ENCODE results near the gene VAPA.

VAPA gene

DNA sequence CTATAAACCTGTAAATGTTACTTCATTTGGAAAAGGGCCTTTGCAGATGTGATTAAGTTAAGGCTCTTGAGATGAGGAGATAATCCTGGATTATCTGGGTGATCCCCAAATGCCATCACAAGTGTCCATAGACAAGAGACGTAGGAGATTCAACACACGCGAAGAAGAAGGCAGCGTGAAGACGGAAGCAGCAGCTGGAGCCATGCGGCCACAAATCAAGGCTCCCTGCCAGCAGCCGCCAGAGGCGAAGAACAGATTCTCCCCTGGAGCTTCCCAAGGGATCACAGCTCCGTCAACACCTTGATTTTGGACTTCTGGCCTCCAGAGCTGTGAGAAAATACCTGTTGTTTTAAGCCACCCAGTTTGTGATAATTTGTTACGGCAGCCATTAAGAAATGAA is 11.0 kb upstream of the VAPA start:
- Histone ChIP-seq H3K9me2 (ENCODE audit: low read depth, low read length) (no peaks in the 10 kb centered on the region), H3K9me3 (ENCODE audit: low read length) (no peaks in the 10 kb centered on the region), H3K9ac (ENCODE audit: low read length) (no peak overlapping the region), H3K4me3 (ENCODE audit: low read depth, low read length, poor library complexity, severe bottlenecking) (no peak overlapping the region), H3K4me2 (ENCODE audit: low read length) (no peak overlapping the region), H3K79me2 (ENCODE audit: insufficient read depth, low read length) (no peaks in the 10 kb centered on the region), H3K27ac (ENCODE audit: low read depth, low read length, poor library complexity, severe bottlenecking) (no peak overlapping the region), H3K4me1 (ENCODE audit: insufficient read depth, low read length, severe bottlenecking) (no peaks in the 10 kb centered on the region), H4K20me1 (ENCODE audit: insufficient read depth, low read length) (no peaks in the 10 kb centered on the region), H2AFZ (ENCODE audit: low read length) (no peak overlapping the region), H3F3A (ENCODE audit: insufficient read depth, low read length) (no peaks in the 10 kb centered on the region), H3K36me3 (ENCODE audit: insufficient read depth, low read length) (no peaks in the 10 kb centered on the region), H3K27me3 (ENCODE audit: insufficient read depth, low read length) (no peaks in the 10 kb centered on the region)
- TF ChIP-seq, protein P1, sequence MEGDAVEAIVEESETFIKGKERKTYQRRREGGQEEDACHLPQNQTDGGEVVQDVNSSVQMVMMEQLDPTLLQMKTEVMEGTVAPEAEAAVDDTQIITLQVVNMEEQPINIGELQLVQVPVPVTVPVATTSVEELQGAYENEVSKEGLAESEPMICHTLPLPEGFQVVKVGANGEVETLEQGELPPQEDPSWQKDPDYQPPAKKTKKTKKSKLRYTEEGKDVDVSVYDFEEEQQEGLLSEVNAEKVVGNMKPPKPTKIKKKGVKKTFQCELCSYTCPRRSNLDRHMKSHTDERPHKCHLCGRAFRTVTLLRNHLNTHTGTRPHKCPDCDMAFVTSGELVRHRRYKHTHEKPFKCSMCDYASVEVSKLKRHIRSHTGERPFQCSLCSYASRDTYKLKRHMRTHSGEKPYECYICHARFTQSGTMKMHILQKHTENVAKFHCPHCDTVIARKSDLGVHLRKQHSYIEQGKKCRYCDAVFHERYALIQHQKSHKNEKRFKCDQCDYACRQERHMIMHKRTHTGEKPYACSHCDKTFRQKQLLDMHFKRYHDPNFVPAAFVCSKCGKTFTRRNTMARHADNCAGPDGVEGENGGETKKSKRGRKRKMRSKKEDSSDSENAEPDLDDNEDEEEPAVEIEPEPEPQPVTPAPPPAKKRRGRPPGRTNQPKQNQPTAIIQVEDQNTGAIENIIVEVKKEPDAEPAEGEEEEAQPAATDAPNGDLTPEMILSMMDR (IDR thresholded peaks at IDR 0.05; ENCODE audit: low read length) = no peak
- TF ChIP-seq EZH2 (IDR thresholded peaks at IDR 0.05; ENCODE audit: borderline replicate concordance, low read length) = no peak

DNA sequence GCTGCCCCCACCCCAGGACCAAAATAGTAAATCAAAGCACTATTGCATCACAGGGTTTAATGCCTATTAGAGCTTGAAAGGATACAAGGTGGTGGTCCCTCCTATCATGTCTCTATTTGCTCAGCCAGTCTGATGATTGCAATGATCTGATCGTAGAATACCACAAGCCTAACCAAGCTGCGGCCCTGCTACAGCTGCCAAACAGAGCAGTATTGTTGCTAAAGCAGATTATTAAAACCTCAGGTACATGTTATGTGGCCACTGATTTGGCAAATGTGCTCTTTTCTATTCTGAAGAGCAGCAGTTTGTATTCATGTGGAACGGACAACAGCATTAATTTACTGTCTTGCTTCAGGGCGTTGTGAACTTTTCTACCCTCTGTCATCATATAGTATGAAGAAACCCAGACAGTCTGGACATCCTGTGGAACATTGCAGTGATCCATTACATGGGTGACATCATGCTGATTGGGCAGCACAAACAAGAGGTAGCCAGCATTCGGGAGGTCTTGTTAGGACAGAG is 8.4 kb upstream of the VAPA start:
- H3K27me3 ChIP-seq (ENCODE audit: insufficient read depth, low read length) = no peaks in the 10 kb centered on the region

DNA sequence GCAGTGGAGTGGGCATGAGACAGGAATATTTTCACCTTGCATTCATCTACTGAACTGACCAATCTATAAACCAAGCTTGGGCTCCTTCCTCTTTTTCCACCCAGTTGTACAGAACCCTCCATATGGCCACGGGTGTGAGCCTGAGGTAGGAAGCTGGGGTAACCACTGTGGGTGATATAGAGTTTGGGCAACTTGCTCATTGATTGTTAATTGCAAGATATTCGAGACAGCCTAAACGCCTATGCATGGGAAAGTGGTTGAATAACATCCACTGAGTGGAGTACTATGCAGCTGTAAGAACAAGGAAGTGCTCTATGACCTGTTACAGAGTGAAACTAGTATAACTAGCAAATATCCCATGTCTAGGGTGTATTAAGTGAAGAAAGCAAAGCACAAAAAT is 7.3 kb upstream of the VAPA start:
- H3K27me3 ChIP-seq (ENCODE audit: insufficient read depth, low read length) = no peaks in the 10 kb centered on the region
- H3K27ac ChIP-seq (ENCODE audit: low read depth, low read length, poor library complexity, severe bottlenecking) = no peak overlapping the region
- H3K9ac ChIP-seq (ENCODE audit: low read length) = no peak overlapping the region
- no peak overlapping the region for H3K4me3 ChIP-seq (ENCODE audit: low read depth, low read length, poor library complexity, severe bottlenecking)
- H3K79me2 ChIP-seq (ENCODE audit: insufficient read depth, low read length) = no peaks in the 10 kb centered on the region
- H3K4me1 ChIP-seq (ENCODE audit: insufficient read depth, low read length, severe bottlenecking) = no peaks in the 10 kb centered on the region
- TF ChIP-seq, protein P1 (IDR thresholded peaks at IDR 0.05; ENCODE audit: low read length) = no peak
- TF ChIP-seq EZH2 (IDR thresholded peaks at IDR 0.05; ENCODE audit: borderline replicate concordance, low read length) = no peak
- no peaks in the 10 kb centered on the region for H3K36me3 ChIP-seq (ENCODE audit: insufficient read depth, low read length)
- H3F3A ChIP-seq (ENCODE audit: insufficient read depth, low read length) = no peaks in the 10 kb centered on the region
- H2AFZ ChIP-seq (ENCODE audit: low read length) = no peak overlapping the region
- H4K20me1 ChIP-seq (ENCODE audit: insufficient read depth, low read length) = no peaks in the 10 kb centered on the region
- H3K9me2 ChIP-seq (ENCODE audit: low read depth, low read length) = no peaks in the 10 kb centered on the region
- no peak overlapping the region for H3K4me2 ChIP-seq (ENCODE audit: low read length)
- H3K9me3 ChIP-seq (ENCODE audit: low read length) = no peaks in the 10 kb centered on the region

More for the DNA sequence above, 8.4 kb upstream of the VAPA start:
- Histone ChIP-seq H3F3A (ENCODE audit: insufficient read depth, low read length) (no peaks in the 10 kb centered on the region), H3K9ac (ENCODE audit: low read length) (no peak overlapping the region), H3K4me3 (ENCODE audit: low read depth, low read length, poor library complexity, severe bottlenecking) (no peak overlapping the region), H4K20me1 (ENCODE audit: insufficient read depth, low read length) (no peaks in the 10 kb centered on the region), H3K4me1 (ENCODE audit: insufficient read depth, low read length, severe bottlenecking) (no peaks in the 10 kb centered on the region), H3K9me2 (ENCODE audit: low read depth, low read length) (no peaks in the 10 kb centered on the region), H3K9me3 (ENCODE audit: low read length) (no peaks in the 10 kb centered on the region), H3K4me2 (ENCODE audit: low read length) (no peak overlapping the region), H3K27ac (ENCODE audit: low read depth, low read length, poor library complexity, severe bottlenecking) (no peak overlapping the region), H3K36me3 (ENCODE audit: insufficient read depth, low read length) (no peaks in the 10 kb centered on the region), H2AFZ (ENCODE audit: low read length) (no peak overlapping the region), H3K79me2 (ENCODE audit: insufficient read depth, low read length) (no peaks in the 10 kb centered on the region)
- TF ChIP-seq, protein P1 (IDR thresholded peaks at IDR 0.05; ENCODE audit: low read length) = no peak
- TF ChIP-seq EZH2 (IDR thresholded peaks at IDR 0.05; ENCODE audit: borderline replicate concordance, low read length) = no peak

All from OCI-LY1 (cell line).